Naive thymus-derived CD8-positive, alpha-beta T cell (primary cell): ENCODE results near the gene SIPA1L3. TPM values are rescaled to one million over a fixed set of nuclear protein-coding genes. Genes with fewer than 3 reads are reported as not detected.

Source experiments
- ATAC-seq, 2 donors: fragments of 150-1000 bp; cut with Tn5 transposase in 1 of 2; sonication (Bioruptor Pico), chemical (Tn5 transposase) in 1 of 2; 1 replicate in 1 of 2; 2 replicates in 1 of 2; pipeline ENCODE4 v1.10.0; 2021; ENCODE audit warnings: mild to moderate bottlenecking in 2 of 2, moderate library complexity in 2 of 2
- POLR2A ChIA-PET: fragments of 350-600 bp; sonication (Branson Sonifier 250); formaldehyde crosslinking; loops from one replicate; lab custom pipeline; 2021; ENCODE audit warnings: antibody characterized with exemption; lab: Charles Lee
- DNase-seq, 10 donors: peaks; one replicate each; pipeline versions ENCODE4 v3.0.0 to v3.0.0-alpha.2; 2020 to 2022
- H3K27ac Mint-ChIP-seq, 10 donors: one replicate each; pipeline ENCODE4 v1.8.0; 2020 to 2022; ENCODE audit warnings: mild to moderate bottlenecking in 10 of 10, mixed read lengths in 10 of 10, moderate library complexity in 4 of 10, inconsistent platforms in 1 of 10
- H3K27me3 Mint-ChIP-seq, 5 donors: one replicate each; pipeline ENCODE4 v1.8.0; 2021 to 2022; ENCODE audit warnings: mixed read lengths in 5 of 5
- H3K36me3 Mint-ChIP-seq, 3 donors: one replicate each; pipeline ENCODE4 v1.8.0; 2020 to 2022; ENCODE audit warnings: mixed read lengths in 3 of 3, mild to moderate bottlenecking in 2 of 3, inconsistent platforms in 1 of 3
- H3K4me1 Mint-ChIP-seq, 4 donors: one replicate each; pipeline ENCODE4 v1.8.0; 2021 to 2022; ENCODE audit warnings: mixed read lengths in 4 of 4
- H3K4me3 Mint-ChIP-seq, 10 donors: one replicate each; pipeline ENCODE4 v1.8.0; 2020 to 2022; ENCODE audit warnings: mild to moderate bottlenecking in 10 of 10, mixed read lengths in 10 of 10, moderate library complexity in 6 of 10, inconsistent platforms in 1 of 10
- H3K9me3 Mint-ChIP-seq, 9 donors: one replicate each; pipeline ENCODE4 v1.8.0; 2020 to 2022; ENCODE audit warnings: mixed read lengths in 9 of 9, mild to moderate bottlenecking in 3 of 9, inconsistent platforms in 1 of 9, moderate library complexity in 1 of 9
- polyA plus RNA-seq, 3 donors: library from polyadenylated mRNA; unstranded; fragments of 300-500 nt; fragmentation: Illumina TruSeq; gene quantifications; one replicate each; pipeline ENCODE4 v1.2.3, GENCODE V29; 2021
- total RNA-seq, 8 experiments: library from RNA in 2 of 8; stranded (reverse) in 2 of 8; gene quantifications; one replicate each; pipeline ENCODE4 v1.2.3 and lab custom pipeline; 2021 to 2026

SIPA1L3 gene
- total and polyA plus RNA-seq, 5 experiments from 2014 or later, result 0.66 to 34.5 (median 1.6) TPM

DNA sequence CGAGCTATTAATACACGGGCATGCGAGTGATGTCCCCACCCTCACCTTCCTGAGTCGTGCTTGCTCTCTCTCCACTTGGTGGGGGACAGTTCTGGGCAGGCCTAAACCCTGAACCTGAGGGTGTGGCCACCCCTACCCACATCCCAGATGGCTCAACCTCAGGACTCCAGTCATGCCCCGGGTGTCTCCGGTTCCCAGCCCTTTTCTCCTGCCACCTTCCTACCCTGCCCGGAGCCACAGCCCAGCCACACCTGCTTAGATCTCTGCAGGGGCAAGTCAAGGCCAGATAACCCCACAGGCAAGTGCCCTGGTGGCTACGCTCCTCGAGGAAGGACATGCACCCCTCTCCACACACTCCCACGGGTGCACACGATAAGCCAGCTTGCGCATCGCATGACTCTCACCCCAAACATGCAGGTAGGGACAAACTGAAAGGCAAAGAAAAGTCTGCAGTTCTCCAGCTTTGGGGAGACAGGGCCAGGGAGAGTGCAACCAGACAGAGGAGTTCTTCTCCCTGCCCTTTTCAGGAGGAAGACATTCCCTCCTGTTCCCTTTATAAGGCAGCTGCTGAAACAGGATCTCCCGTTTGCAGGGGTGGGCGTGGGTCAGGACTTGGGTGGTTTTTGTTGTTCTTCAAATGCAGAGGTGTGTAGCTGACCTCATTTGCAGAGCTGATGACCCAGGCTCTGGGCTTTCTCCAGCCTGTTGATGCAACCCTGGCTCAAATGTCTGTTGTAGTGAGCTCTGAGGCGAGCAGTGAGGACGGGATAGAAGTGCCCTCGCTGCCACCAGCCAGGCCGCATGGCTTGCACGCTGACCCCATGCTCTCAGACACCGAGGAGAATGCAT, 228.4 kb downstream of the SIPA1L3 start:
- Mint-ChIP-seq H3K9me3 (no peaks in the 10 kb centered on the region), H3K27me3 (no peaks in the 10 kb centered on the region), H3K4me3 (no peak overlapping the region), H3K4me1 (peaks cover 0 to 3% (median 1%) of the 10 kb centered on the region in 4 donors), H3K36me3 (peaks cover 0 to 26% (median 11%) of the 10 kb centered on the region in 3 donors), H3K27ac (no peak overlapping the region)
- POLR2A ChIA-PET, result interaction anchor here (0.6 to 0.7 kb wide), 3 partner anchors 125 to 229 kb away, joined by 3 to 6 read pairs (median 3); partner anchors contain the start of gene WDR87
- no peak for ATAC-seq
- no peak for DNase-seq

DNA sequence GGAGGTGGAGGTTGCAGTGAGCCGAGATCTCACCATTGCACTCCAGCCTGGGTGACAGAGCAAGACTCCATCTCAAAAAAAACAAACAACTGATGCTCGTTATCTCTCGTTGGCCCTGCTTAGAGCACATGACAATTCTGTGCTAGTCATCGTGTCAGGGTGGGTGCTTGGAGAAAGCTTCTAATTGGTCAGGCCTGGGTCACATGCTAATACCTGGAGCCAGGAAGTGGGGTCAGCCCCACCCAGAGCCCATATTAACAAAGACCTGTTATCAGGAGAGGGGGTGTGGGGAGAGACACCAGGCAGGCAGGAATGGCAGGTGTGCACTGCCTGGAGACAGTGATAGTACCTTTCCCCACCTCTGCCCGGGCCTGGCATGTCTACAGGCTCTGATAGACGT, 232.1 kb downstream of the SIPA1L3 start:
- ATAC-seq (no peak), DNase-seq (no peak)
- H3K4me1 Mint-ChIP-seq, result peaks cover 0 to 2% (median 0%) of the 10 kb centered on the region in 4 donors
- no peak overlapping the region for H3K4me3 Mint-ChIP-seq
- no peaks in the 10 kb centered on the region for H3K9me3 Mint-ChIP-seq
- peaks cover 0 to 11% (median 5%) of the 10 kb centered on the region in 3 donors for H3K36me3 Mint-ChIP-seq
- POLR2A ChIA-PET, result no interaction called here
- H3K27ac Mint-ChIP-seq, result peak overlapping the region in 1 of 10 donors; percentile 46
- no peaks in the 10 kb centered on the region for H3K27me3 Mint-ChIP-seq

GRCh38 chr19:38141108-38141507, 234.1 kb downstream of the SIPA1L3 start:
- no peaks in the 10 kb centered on the region for H3K9me3 Mint-ChIP-seq
- no peaks in the 10 kb centered on the region for H3K27me3 Mint-ChIP-seq
- peaks cover 2 to 22% (median 5%) of the 10 kb centered on the region in 3 donors for H3K36me3 Mint-ChIP-seq
- peaks cover 0 to 2% (median 0%) of the 10 kb centered on the region in 4 donors for H3K4me1 Mint-ChIP-seq
- no peak for ATAC-seq
- DNase-seq, result no peak
- H3K27ac Mint-ChIP-seq, result no peak overlapping the region
- POLR2A ChIA-PET, result no interaction called here
- no peak overlapping the region for H3K4me3 Mint-ChIP-seq

- H3K36me3 Mint-ChIP-seq, result peaks cover 2 to 29% (median 5%) of the 10 kb centered on the region in 3 donors
- H3K4me1 Mint-ChIP-seq, result peaks cover 0 to 2% (median 0%) of the 10 kb centered on the region in 4 donors
- POLR2A ChIA-PET, result no interaction called here
- H3K4me3 Mint-ChIP-seq, result no peak overlapping the region
- ATAC-seq (peak in 1 of 2 donors; percentile 46), DNase-seq (peak in 6 of 10 donors; percentile 2 to 19 (median 10))
- no peaks in the 10 kb centered on the region for H3K9me3 Mint-ChIP-seq
- H3K27me3 Mint-ChIP-seq, result no peaks in the 10 kb centered on the region
- peak overlapping the region in 3 of 10 donors; percentile 27 to 73 (median 57) for H3K27ac Mint-ChIP-seq
Measured at GRCh38 chr19:38142176-38143035, 235.4 kb downstream of the SIPA1L3 start.

DNA sequence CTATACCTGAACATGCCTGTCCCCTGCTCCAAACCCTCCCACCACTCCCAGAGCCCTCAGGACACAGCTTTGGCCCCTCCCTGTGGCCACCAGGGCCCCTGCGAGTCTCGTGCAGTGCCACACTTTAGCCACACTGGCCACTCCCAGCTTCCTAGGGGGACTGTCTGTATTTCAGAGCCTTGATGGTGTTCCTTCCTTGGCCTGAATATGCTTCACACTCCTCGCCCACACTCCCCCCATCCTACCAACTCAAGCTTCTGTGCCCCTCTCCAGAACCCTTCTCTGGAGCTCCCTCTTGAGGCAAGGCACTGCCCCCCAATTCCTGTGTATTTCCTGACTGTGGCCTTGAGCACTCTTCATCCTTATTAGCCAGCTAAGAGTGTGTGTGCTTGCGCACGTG, 236.8 kb downstream of the SIPA1L3 start:
- no peak for ATAC-seq

GRCh38 chr19:38144667-38145066, 237.7 kb downstream of the SIPA1L3 start:
- H3K4me1 Mint-ChIP-seq, result no peaks in the 10 kb centered on the region
- H3K27ac Mint-ChIP-seq, result peak overlapping the region in 2 of 10 donors; percentile 15 to 71
- POLR2A ChIA-PET, result no interaction called here
- H3K36me3 Mint-ChIP-seq, result peaks cover 4 to 29% (median 5%) of the 10 kb centered on the region in 3 donors
- no peak overlapping the region for H3K4me3 Mint-ChIP-seq
- DNase-seq (no peak), ATAC-seq (no peak)
- no peaks in the 10 kb centered on the region for H3K27me3 Mint-ChIP-seq
- H3K9me3 Mint-ChIP-seq, result no peaks in the 10 kb centered on the region

More for the DNA sequence above, 236.8 kb downstream of the SIPA1L3 start:
- Mint-ChIP-seq H3K27ac (peak overlapping the region in 1 of 10 donors; percentile 6), H3K4me3 (no peak overlapping the region), H3K36me3 (peaks cover 4 to 32% (median 5%) of the 10 kb centered on the region in 3 donors), H3K9me3 (no peaks in the 10 kb centered on the region), H3K27me3 (no peaks in the 10 kb centered on the region), H3K4me1 (peaks cover 0 to 2% (median 0%) of the 10 kb centered on the region in 4 donors)
- POLR2A ChIA-PET, result no interaction called here
- no peak for DNase-seq

DNA sequence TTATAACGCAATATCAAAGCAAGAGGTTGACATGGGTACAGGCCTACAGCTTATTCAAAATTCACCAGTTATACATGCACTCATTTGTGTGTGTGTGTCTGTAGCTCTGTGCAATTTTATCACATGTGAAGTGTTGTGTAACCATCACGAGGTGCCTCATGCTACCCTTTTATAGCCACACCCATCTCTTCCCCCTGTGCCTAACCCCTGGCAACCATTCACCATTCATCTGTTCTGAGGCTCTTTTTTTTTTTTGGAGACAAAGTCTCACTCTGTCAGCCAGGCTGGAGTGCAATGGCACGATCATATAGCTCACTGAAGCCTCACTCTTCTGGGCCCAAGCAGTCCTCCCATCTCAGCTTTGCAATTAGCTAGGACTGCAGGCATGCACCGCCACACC, 238.6 kb downstream of the SIPA1L3 start:
- POLR2A ChIA-PET, result no interaction called here
- H3K27ac Mint-ChIP-seq, result no peak overlapping the region
- no peaks in the 10 kb centered on the region for H3K9me3 Mint-ChIP-seq
- ATAC-seq (no peak), DNase-seq (no peak)
- no peak overlapping the region for H3K4me3 Mint-ChIP-seq
- peaks cover 4 to 28% (median 5%) of the 10 kb centered on the region in 3 donors for H3K36me3 Mint-ChIP-seq
- no peaks in the 10 kb centered on the region for H3K27me3 Mint-ChIP-seq
- no peaks in the 10 kb centered on the region for H3K4me1 Mint-ChIP-seq

- POLR2A ChIA-PET, result no interaction called here
- Mint-ChIP-seq H3K4me3 (no peak overlapping the region), H3K4me1 (no peaks in the 10 kb centered on the region), H3K27ac (no peak overlapping the region), H3K36me3 (peaks cover 5 to 41% (median 13%) of the 10 kb centered on the region in 3 donors), H3K9me3 (no peaks in the 10 kb centered on the region), H3K27me3 (no peaks in the 10 kb centered on the region)
- ATAC-seq (no peak), DNase-seq (no peak)
Measured at GRCh38 chr19:38148337-38148736, 241.3 kb downstream of the SIPA1L3 start.

DNA sequence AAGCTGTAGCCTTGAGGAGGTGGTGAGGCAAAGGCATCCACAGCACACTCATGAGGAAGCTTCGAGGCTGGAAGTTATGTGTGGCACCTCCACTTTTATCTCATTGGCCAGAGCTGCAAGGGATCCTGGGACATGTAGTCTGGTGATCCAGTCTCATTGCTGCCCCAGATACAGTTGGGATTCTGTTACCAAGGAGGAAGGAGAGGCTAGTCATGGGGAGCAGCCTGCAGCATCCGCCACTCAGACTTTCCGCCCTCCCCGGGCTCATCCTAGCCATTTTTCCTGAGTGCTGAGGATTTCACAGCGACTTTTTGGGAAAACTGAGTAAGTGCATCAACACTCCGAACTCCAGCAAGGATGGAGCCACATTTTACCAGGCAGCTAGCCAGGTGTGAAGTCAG, 242.7 kb downstream of the SIPA1L3 start:
- ATAC-seq, result no peak
- H3K36me3 Mint-ChIP-seq, result peaks cover 2 to 42% (median 18%) of the 10 kb centered on the region in 3 donors

GRCh38 chr19:38151242-38151641, 244.2 kb downstream of the SIPA1L3 start:
- H3K27me3 Mint-ChIP-seq, result no peaks in the 10 kb centered on the region
- no peaks in the 10 kb centered on the region for H3K4me1 Mint-ChIP-seq
- peaks cover 0 to 44% (median 22%) of the 10 kb centered on the region in 3 donors for H3K36me3 Mint-ChIP-seq
- ATAC-seq, result no peak
- no peak overlapping the region for H3K27ac Mint-ChIP-seq
- no peaks in the 10 kb centered on the region for H3K9me3 Mint-ChIP-seq
- POLR2A ChIA-PET, result no interaction called here
- no peak overlapping the region for H3K4me3 Mint-ChIP-seq
- DNase-seq, result no peak

More for the DNA sequence above, 242.7 kb downstream of the SIPA1L3 start:
- no peak overlapping the region for H3K27ac Mint-ChIP-seq
- H3K4me1 Mint-ChIP-seq, result no peaks in the 10 kb centered on the region
- H3K9me3 Mint-ChIP-seq, result no peaks in the 10 kb centered on the region
- no peaks in the 10 kb centered on the region for H3K27me3 Mint-ChIP-seq
- no peak for DNase-seq
- POLR2A ChIA-PET, result no interaction called here
- no peak overlapping the region for H3K4me3 Mint-ChIP-seq

DNA sequence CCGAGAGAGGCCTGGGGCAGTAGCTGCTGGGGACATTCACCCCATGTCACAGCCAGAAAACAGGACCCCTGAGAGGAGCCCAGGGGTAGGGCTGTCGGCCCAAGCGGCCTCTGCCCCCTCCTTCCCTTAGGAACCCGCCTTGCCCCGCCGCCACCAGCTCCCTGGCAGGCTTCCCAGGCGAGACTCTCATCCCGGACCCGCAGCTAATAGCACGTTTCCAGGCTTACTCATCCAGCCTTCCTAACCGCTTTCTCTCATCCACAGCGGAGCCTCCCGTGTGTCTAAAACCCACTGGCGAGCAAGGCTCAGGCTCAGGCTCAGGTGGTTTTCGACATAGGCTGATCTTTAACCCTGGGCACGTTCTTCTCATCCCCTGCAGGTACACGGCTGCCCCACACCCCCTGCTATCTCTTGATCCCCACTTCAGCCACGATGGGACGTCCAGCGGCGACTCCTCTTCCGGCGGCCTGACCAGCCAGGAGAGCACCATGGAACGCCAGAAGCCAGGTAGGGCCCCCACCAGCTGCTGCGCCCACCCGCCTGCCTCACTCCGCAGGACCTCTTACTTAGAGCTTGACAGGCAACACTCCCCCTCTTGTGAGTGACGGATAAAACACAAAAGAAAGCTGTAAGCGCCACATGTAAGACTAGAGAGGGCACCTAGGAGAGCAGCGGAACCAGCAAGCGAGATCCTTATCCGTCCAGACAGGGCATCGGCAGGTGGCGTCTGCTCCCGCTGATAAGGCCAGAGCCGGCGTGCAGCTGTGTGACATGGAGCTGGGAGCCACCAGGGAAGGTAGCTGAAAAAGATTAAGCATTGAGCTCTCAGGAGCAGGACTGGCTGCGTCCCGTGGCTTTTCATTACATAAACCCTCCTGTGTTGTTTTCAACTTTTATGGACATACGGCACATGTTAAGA, 245.7 kb downstream of the SIPA1L3 start:
- H3K9me3 Mint-ChIP-seq, result no peaks in the 10 kb centered on the region
- DNase-seq (no peak), ATAC-seq (no peak)
- H3K4me3 Mint-ChIP-seq, result no peak overlapping the region
- POLR2A ChIA-PET, result interaction anchor here (0.7 kb wide), 1 partner anchor 487 kb away, joined by 6 read pairs; no protein-coding TSS in a partner anchor
- peaks cover 0 to 41% (median 24%) of the 10 kb centered on the region in 3 donors for H3K36me3 Mint-ChIP-seq
- H3K27ac Mint-ChIP-seq, result peak overlapping the region in 2 of 10 donors; percentile 68 to 74
- H3K4me1 Mint-ChIP-seq, result no peaks in the 10 kb centered on the region
- no peaks in the 10 kb centered on the region for H3K27me3 Mint-ChIP-seq

DNA sequence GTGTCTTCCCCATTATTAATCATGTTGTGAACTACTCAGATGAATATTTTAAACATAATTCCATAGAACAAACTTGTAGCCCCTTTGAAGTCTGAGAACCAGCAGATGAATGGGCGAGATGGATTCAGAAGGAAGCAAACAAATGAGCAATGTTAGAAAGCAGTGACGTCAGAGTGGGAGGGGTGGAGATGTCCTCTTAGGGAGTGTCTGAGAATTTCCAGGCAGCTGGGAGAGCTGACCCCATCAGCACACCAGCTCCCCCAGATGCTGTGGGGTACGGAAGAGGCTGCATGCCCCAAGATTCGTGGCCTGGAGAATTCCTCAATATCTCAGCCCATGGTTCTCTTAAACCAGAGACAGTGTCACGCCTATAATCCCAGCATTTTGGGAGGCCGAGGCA, 248.4 kb downstream of the SIPA1L3 start:
- Mint-ChIP-seq H3K27me3 (no peaks in the 10 kb centered on the region), H3K4me3 (no peak overlapping the region), H3K9me3 (peaks cover 0 to 1% (median 0%) of the 10 kb centered on the region in 9 donors), H3K36me3 (peaks cover 6 to 52% (median 39%) of the 10 kb centered on the region in 3 donors), H3K27ac (peak overlapping the region in 1 of 10 donors; percentile 21), H3K4me1 (peaks cover 0 to 3% (median 0%) of the 10 kb centered on the region in 4 donors)
- no peak for ATAC-seq
- DNase-seq, result no peak
- POLR2A ChIA-PET, result no interaction called here
